WTC11 (cell line): ENCODE results near the gene ATP2B3. TPM values are rescaled to one million over a fixed set of nuclear protein-coding genes. Genes with fewer than 3 reads are reported as not detected.

Experiments used
- ATAC-seq: fragments of 200-7000 bp; cut with Tn5 transposase; 2 replicates; pipeline ENCODE4 v1.10.0; 2021; ENCODE audit warnings: mild to moderate bottlenecking, moderate library complexity
- CTCF ChIA-PET: fragments of 300-600 bp; sonication (Branson Sonifier 250); formaldehyde crosslinking; loops from one replicate; lab custom pipeline; 2021; ENCODE audit warnings: antibody characterized with exemption; lab: Charles Lee
- POLR2A ChIA-PET: fragments of 350-600 bp; sonication (Branson Sonifier 250); formaldehyde crosslinking; loops from one replicate; lab custom pipeline; 2021; ENCODE audit warnings: antibody characterized with exemption; lab: Charles Lee
- DNase-seq: peaks from one replicate; pipeline ENCODE4 v3.0.0; 2021; ENCODE audit warnings: low spot score
- H3K27ac Mint-ChIP-seq: 2 replicates; pipeline ENCODE4 v1.8.0; 2021; ENCODE audit warnings: mixed read lengths
- H3K27me3 Mint-ChIP-seq: 2 replicates; pipeline ENCODE4 v1.8.0; 2021; ENCODE audit warnings: low read depth, mild to moderate bottlenecking, moderate library complexity, mixed read lengths
- H3K36me3 Mint-ChIP-seq: 2 replicates; pipeline ENCODE4 v1.8.0; 2021; ENCODE audit warnings: mixed read lengths
- H3K4me1 Mint-ChIP-seq: 2 replicates; pipeline ENCODE4 v1.8.0; 2022; ENCODE audit warnings: mixed read lengths
- H3K4me3 Mint-ChIP-seq: 2 replicates; pipeline ENCODE4 v1.8.0; 2021; ENCODE audit warnings: mild to moderate bottlenecking, moderate library complexity, mixed read lengths
- H3K9me3 Mint-ChIP-seq: 2 replicates; pipeline ENCODE4 v1.8.0; 2021; ENCODE audit warnings: mixed read lengths
- CDX4 ChIP-seq: fragments of 250-450 bp; sonication (Bioruptor Pico); IDR thresholded peaks from 2 replicates; pipeline ENCODE4 v1.9.0; 2021; ENCODE audit warnings: moderate library complexity, mild to moderate bottlenecking, inconsistent platforms, borderline replicate concordance
- FOXP1 ChIP-seq: sonication (generic); formaldehyde crosslinking; IDR thresholded peaks from 2 replicates; pipeline ENCODE4 v1.8.0; 2022; ENCODE audit warnings: missing genetic modification reagents, mild to moderate bottlenecking, moderate library complexity, borderline replicate concordance
- IRF1 ChIP-seq: sonication (generic); formaldehyde crosslinking; IDR thresholded peaks from 2 replicates; pipeline ENCODE4 v1.8.0; 2023; ENCODE audit warnings: missing genetic modification reagents
- IRF2 ChIP-seq: sonication (generic); formaldehyde crosslinking; IDR thresholded peaks from 2 replicates; pipeline ENCODE4 v1.8.0; 2022; ENCODE audit warnings: low read depth, missing genetic modification reagents, borderline replicate concordance
- JAZF1 ChIP-seq: fragments of 250-450 bp; sonication (Bioruptor Pico); IDR thresholded peaks from 2 replicates; pipeline ENCODE4 v1.9.0; 2021; ENCODE audit warnings: moderate library complexity, mild to moderate bottlenecking, inconsistent platforms
- JUN ChIP-seq: sonication (generic); formaldehyde crosslinking; IDR thresholded peaks from 2 replicates; pipeline ENCODE4 v1.8.0; 2023; ENCODE audit warnings: mild to moderate bottlenecking, missing genetic modification reagents
- MXD4 ChIP-seq: fragments of 250-450 bp; sonication (Bioruptor Pico); IDR thresholded peaks from 2 replicates; pipeline ENCODE4 v1.8.0; 2021; ENCODE audit warnings: mild to moderate bottlenecking, moderate library complexity, borderline replicate concordance
- NFATC4 ChIP-seq: fragments of 250-450 bp; sonication (Bioruptor Pico); IDR thresholded peaks from 2 replicates; pipeline ENCODE4 v1.9.0; 2021; ENCODE audit warnings: mild to moderate bottlenecking
- OVOL2 ChIP-seq: fragments of 250-450 bp; sonication (Bioruptor Pico); IDR thresholded peaks from 2 replicates; pipeline ENCODE4 v1.9.0; 2021; ENCODE audit warnings: mild to moderate bottlenecking, borderline replicate concordance
- PREB ChIP-seq: sonication (generic); formaldehyde crosslinking; IDR thresholded peaks from 2 replicates; pipeline ENCODE4 v1.8.1; 2022; ENCODE audit warnings: mild to moderate bottlenecking, missing genetic modification reagents, moderate library complexity, borderline replicate concordance
- SMAD3 ChIP-seq: sonication (generic); formaldehyde crosslinking; IDR thresholded peaks from 2 replicates; pipeline ENCODE4 v1.8.0; 2022; ENCODE audit warnings: missing genetic modification reagents, mild to moderate bottlenecking, borderline replicate concordance
- SMAD4 ChIP-seq: sonication (generic); formaldehyde crosslinking; IDR thresholded peaks from 2 replicates; pipeline ENCODE4 v1.8.0; 2022; ENCODE audit warnings: mild to moderate bottlenecking, missing genetic modification reagents
- SOX15 ChIP-seq: fragments of 250-450 bp; sonication (Bioruptor Pico); IDR thresholded peaks from 2 replicates; pipeline ENCODE4 v1.9.0; 2021; ENCODE audit warnings: mild to moderate bottlenecking
- USF2 ChIP-seq: sonication (generic); formaldehyde crosslinking; IDR thresholded peaks from 2 replicates; pipeline ENCODE4 v1.8.1; 2023; ENCODE audit warnings: mild to moderate bottlenecking, missing genetic modification reagents, moderate library complexity
- ZBTB43 ChIP-seq: sonication (generic); formaldehyde crosslinking; IDR thresholded peaks from 2 replicates; pipeline ENCODE4 v1.8.1; 2023; ENCODE audit warnings: mild to moderate bottlenecking, missing genetic modification reagents
- ZNF121 ChIP-seq: sonication (generic); formaldehyde crosslinking; IDR thresholded peaks from 2 replicates; pipeline ENCODE4 v1.8.0; 2023; ENCODE audit warnings: missing genetic modification reagents
- ZNF219 ChIP-seq: sonication (generic); formaldehyde crosslinking; IDR thresholded peaks from 2 replicates; pipeline ENCODE4 v1.8.0; 2023; ENCODE audit warnings: missing genetic modification reagents, mild to moderate bottlenecking, borderline replicate concordance
- ZNF263 ChIP-seq: sonication (generic); formaldehyde crosslinking; IDR thresholded peaks from 2 replicates; pipeline ENCODE4 v1.8.1; 2022; ENCODE audit warnings: low read depth, mild to moderate bottlenecking, moderate library complexity, missing genetic modification reagents
- ZSCAN18 ChIP-seq: fragments of 250-450 bp; sonication (Bioruptor Pico); IDR thresholded peaks from 2 replicates; pipeline ENCODE4 v2.1.2; 2022; ENCODE audit warnings: mild to moderate bottlenecking, moderate library complexity
- total RNA-seq: library from RNA; stranded (reverse); gene quantifications from 3 replicates; pipeline ENCODE4 v1.2.3, GENCODE V29; 2021
- TF ChIP-seq, protein P1 (sequence below): fragments of 250-450 bp; sonication (Bioruptor Pico); IDR thresholded peaks from 2 replicates; pipeline ENCODE4 v1.8.0; 2021; ENCODE audit warnings: mild to moderate bottlenecking
- TF ChIP-seq, protein P2 (sequence below): fragments of 250-450 bp; sonication (Bioruptor Pico); IDR thresholded peaks from 2 replicates; pipeline ENCODE4 v1.9.0; 2021; ENCODE audit warnings: mild to moderate bottlenecking
- TF ChIP-seq, protein P3 (sequence below): sonication (generic); formaldehyde crosslinking; IDR thresholded peaks from 2 replicates; pipeline ENCODE4 v1.8.1; 2023; ENCODE audit warnings: mild to moderate bottlenecking, moderate library complexity, missing genetic modification reagents

ATP2B3 gene
- total RNA-seq, 1 experiment from 2014 or later, result 0.28 TPM

DNA sequence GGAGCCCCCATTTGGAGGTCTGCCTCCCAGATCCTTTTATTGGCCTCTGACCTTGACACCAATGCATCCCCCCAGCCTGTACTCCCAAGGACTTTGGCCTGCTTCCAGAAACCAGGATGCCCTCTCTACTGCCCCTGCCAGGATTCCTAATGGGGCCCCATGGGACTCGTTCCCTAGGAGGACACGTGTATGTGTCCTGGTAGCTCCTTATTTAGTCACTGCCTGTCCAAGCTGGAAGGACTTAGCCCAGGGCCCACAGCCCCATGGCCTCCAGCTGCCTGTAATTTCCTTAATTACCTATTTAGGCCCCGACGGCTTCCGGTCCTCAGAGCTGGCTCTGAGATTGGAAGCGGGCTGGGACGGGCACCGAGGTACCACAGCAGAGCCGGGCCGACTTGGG lies 9.4 kb downstream of the ATP2B3 start (continued):
- TF ChIP-seq ZBTB43 (CRISPR knock-in tag) (no peak), CDX4 (CRISPR knock-in tag) (no peak), FOXP1 (CRISPR knock-in tag) (no peak), IRF2 (no peak), NFATC4 (no peak), IRF1 (CRISPR knock-in tag) (no peak), ZNF219 (CRISPR knock-in tag) (no peak), JAZF1 (CRISPR knock-in tag) (no peak), SOX15 (CRISPR knock-in tag) (no peak), ZSCAN18 (CRISPR knock-in tag) (no peak)
- TF ChIP-seq, protein P1, sequence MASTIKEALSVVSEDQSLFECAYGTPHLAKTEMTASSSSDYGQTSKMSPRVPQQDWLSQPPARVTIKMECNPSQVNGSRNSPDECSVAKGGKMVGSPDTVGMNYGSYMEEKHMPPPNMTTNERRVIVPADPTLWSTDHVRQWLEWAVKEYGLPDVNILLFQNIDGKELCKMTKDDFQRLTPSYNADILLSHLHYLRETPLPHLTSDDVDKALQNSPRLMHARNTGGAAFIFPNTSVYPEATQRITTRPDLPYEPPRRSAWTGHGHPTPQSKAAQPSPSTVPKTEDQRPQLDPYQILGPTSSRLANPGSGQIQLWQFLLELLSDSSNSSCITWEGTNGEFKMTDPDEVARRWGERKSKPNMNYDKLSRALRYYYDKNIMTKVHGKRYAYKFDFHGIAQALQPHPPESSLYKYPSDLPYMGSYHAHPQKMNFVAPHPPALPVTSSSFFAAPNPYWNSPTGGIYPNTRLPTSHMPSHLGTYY (CRISPR knock-in tag), result no peak
- TF ChIP-seq, protein P2, sequence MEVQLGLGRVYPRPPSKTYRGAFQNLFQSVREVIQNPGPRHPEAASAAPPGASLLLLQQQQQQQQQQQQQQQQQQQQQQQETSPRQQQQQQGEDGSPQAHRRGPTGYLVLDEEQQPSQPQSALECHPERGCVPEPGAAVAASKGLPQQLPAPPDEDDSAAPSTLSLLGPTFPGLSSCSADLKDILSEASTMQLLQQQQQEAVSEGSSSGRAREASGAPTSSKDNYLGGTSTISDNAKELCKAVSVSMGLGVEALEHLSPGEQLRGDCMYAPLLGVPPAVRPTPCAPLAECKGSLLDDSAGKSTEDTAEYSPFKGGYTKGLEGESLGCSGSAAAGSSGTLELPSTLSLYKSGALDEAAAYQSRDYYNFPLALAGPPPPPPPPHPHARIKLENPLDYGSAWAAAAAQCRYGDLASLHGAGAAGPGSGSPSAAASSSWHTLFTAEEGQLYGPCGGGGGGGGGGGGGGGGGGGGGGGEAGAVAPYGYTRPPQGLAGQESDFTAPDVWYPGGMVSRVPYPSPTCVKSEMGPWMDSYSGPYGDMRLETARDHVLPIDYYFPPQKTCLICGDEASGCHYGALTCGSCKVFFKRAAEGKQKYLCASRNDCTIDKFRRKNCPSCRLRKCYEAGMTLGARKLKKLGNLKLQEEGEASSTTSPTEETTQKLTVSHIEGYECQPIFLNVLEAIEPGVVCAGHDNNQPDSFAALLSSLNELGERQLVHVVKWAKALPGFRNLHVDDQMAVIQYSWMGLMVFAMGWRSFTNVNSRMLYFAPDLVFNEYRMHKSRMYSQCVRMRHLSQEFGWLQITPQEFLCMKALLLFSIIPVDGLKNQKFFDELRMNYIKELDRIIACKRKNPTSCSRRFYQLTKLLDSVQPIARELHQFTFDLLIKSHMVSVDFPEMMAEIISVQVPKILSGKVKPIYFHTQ (CRISPR knock-in tag), result no peak

DNA sequence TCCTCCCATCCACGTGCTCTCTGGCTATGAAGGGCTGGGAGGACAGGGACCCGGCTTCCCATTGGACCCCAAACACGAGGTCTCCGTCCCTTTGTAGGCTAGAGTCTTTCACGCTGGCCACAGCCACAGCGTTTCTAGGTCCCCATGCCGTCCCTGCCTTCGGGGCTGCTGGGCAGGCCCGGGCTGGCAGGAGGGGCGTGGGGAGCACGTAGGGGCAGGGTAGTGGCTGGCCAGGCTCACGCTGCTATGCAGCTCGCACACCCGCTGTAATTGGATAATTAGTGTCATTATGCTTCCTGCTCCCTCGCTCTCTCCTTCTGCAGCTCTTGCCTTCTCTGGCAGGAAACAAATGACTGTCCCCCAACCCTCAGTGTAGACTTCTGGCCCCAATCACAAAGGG lies 9.8 kb downstream of the ATP2B3 start:
- no peaks in the 10 kb centered on the region for H3K9me3 Mint-ChIP-seq
- ChIA-PET CTCF (interaction anchor here (1.8 kb wide), 1 partner anchor 12 kb away, joined by 9 read pairs; no protein-coding TSS in a partner anchor), POLR2A (no interaction called here)
- no peak for ATAC-seq
- H3K36me3 Mint-ChIP-seq, result no peaks in the 10 kb centered on the region
- H3K4me3 Mint-ChIP-seq, result no peak overlapping the region
- no peaks in the 10 kb centered on the region for H3K4me1 Mint-ChIP-seq
- DNase-seq, result no peak
- H3K27me3 Mint-ChIP-seq, result no peaks in the 10 kb centered on the region
- H3K27ac Mint-ChIP-seq, result no peak overlapping the region
- TF ChIP-seq MXD4 (CRISPR knock-in tag) (no peak), USF2 (no peak), SMAD4 (CRISPR knock-in tag) (no peak), PREB (CRISPR knock-in tag) (no peak), IRF1 (CRISPR knock-in tag) (no peak), FOXP1 (CRISPR knock-in tag) (no peak), OVOL2 (CRISPR knock-in tag) (no peak), JUN (no peak), SMAD3 (no peak), ZNF121 (CRISPR knock-in tag) (no peak), ZNF263 (CRISPR knock-in tag) (no peak)
- TF ChIP-seq, protein P3, sequence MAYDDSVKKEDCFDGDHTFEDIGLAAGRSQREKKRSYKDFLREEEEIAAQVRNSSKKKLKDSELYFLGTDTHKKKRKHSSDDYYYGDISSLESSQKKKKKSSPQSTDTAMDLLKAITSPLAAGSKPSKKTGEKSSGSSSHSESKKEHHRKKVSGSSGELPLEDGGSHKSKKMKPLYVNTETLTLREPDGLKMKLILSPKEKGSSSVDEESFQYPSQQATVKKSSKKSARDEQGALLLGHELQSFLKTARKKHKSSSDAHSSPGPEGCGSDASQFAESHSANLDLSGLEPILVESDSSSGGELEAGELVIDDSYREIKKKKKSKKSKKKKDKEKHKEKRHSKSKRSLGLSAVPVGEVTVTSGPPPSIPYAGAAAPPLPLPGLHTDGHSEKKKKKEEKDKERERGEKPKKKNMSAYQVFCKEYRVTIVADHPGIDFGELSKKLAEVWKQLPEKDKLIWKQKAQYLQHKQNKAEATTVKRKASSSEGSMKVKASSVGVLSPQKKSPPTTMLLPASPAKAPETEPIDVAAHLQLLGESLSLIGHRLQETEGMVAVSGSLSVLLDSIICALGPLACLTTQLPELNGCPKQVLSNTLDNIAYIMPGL, result no peak
